Pancreas (tissue), 10 donors: Measurements from ENCODE around the gene ATG2A. TPM values are rescaled to one million over a fixed set of nuclear protein-coding genes. Genes with fewer than 3 reads are reported as not detected.

Experiments
- ATAC-seq, 4 donors: fragments of 200-7000 bp; cut with Tn5 transposase; one replicate each; pipeline versions ENCODE4 v1.8.0 to v1.9.1; 2020; ENCODE audit warnings: mild to moderate bottlenecking in 4 of 4, moderate library complexity in 4 of 4
- DNase-seq, 6 donors: peaks; one replicate each; pipeline ENCODE4 v3.0.0-alpha.2; 2020
- FAIRE-seq: peaks from 2 replicates; lab custom pipeline; 2012; peaks lifted over from hg19 to GRCh38; lab: Jason Lieb, UNC
- H3K27ac ChIP-seq, 4 donors: fragments of 200-600 bp; sonication (generic); 1 replicate in 3 of 4; 2 replicates in 1 of 4; pipeline versions ENCODE4 v1.5.0 to v1.8.0; 2020
- H3K27me3 ChIP-seq, 4 donors: fragments of 200-600 bp; one replicate each; pipeline ENCODE4 v1.8.0; 2021
- H3K36me3 ChIP-seq, 3 donors: fragments of 200-600 bp; sonication (generic) in 1 of 3; one replicate each; pipeline versions ENCODE4 v1.5.0 to v1.8.0; 2020 to 2021
- H3K4me1 ChIP-seq, 3 donors: fragments of 200-600 bp; one replicate each; pipeline ENCODE4 v1.8.0; 2021
- H3K4me3 ChIP-seq, 4 donors: fragments of 200-600 bp; sonication (generic) in 2 of 4; one replicate each; pipeline versions ENCODE4 v1.5.0 to v1.8.0; 2020 to 2021
- H3K9me3 ChIP-seq, 4 donors: fragments of 200-600 bp; one replicate each; pipeline ENCODE4 v1.8.0; 2021
- WGBS, 2 donors: extraction: QIAGEN DNeasy Blood & Tissue Kit; methylation state at CpG; one replicate each; pipeline ENCODE4 v1.1.7; 2013; 5-methylcytosine and 5-hydroxymethylcytosine counted together
- intact Hi-C, 3 donors: fragments of 100-400 bp; cut with DNase I; formaldehyde crosslinking; loops; one replicate each; pipeline versions ENCODE4 v1.11.1 to v1.14.2; 2022
- polyA plus RNA-seq, 2 donors: library from polyadenylated mRNA; stranded (reverse); fragments of 200-250 nt; gene quantifications; one replicate each; pipeline ENCODE4 v1.2.3, GENCODE V29; 2013
- total RNA-seq, 6 donors: library from RNA; stranded (reverse); fragmentation: NEBNext Ultra II Directional in 4 of 6; extraction: Animal tissue kit (Norgen Biotek cat#: 25700) in 4 of 6; gene quantifications; one replicate each; pipeline versions ENCODE4 v1.2.1 to v1.2.4, GENCODE V29; 2021 to 2023
- TF ChIP-seq, protein P1 (sequence below), 4 donors: fragments of 200-600 bp; sonication (generic) in 3 of 4; IDR thresholded peaks; one replicate each; pipeline versions ENCODE4 v1.5.0 to v1.8.0; 2021; ENCODE audit warnings: antibody characterized with exemption in 4 of 4
- donor health status: healthy with polysubstance abuse.
- donor health status: DM: no; HTN: no; CAD: no; lungs with moderate emphysema.
- donor health status: DM: no; HTN: no; CAD: no.
- donor health status: control.
- donor health status: control.
- donor health status: Bipolar disorder and iron deficiency.
- donor health status: DM: yes; HTN: yes; CAD: no.
- donor health status: DM: no; HTN: no; CAD: no.
- donor health status: DM: no; HTN: no; CAD: no.
- donor health status: DM: yes; HTN: yes; CAD: no.

ATG2A gene
- total and polyA plus RNA-seq, 8 donors: 13.3 to 34.1 (median 17.1) TPM

DNA sequence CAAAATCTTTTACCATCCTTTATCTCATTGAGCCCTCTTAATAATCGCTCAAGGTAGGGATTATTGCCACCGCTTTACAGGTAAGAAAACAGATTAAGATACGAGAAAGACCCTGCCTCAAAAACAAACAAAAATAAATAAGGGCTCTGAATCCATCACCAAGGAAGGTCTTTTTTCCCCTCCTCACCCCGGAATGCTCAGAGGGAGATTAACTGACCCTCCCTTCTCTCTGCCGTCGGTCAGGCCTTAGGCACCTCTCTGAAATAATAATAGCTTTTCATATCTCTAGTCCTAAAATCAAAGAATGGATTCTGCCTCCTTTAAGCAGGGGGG, 620 bp upstream of the ATG2A start:
- WGBS, 2 donors: 3% methylated on average over 6 of the region's 6 CpGs
- no peak for ATAC-seq
- peak overlapping the region; percentile 9 to 95 (median 45) for H3K4me3 ChIP-seq
- no peak for FAIRE-seq
- no peaks in the 10 kb centered on the region for H3K27me3 ChIP-seq
- H3K4me1 ChIP-seq: peaks cover 0 to 16% (median 12%) of the 10 kb centered on the region in 3 donors
- H3K36me3 ChIP-seq: peaks cover 0 to 15% (median 7%) of the 10 kb centered on the region in 3 donors
- intact Hi-C loops: no loop called here
- DNase-seq: no peak
- TF ChIP-seq, protein P1, sequence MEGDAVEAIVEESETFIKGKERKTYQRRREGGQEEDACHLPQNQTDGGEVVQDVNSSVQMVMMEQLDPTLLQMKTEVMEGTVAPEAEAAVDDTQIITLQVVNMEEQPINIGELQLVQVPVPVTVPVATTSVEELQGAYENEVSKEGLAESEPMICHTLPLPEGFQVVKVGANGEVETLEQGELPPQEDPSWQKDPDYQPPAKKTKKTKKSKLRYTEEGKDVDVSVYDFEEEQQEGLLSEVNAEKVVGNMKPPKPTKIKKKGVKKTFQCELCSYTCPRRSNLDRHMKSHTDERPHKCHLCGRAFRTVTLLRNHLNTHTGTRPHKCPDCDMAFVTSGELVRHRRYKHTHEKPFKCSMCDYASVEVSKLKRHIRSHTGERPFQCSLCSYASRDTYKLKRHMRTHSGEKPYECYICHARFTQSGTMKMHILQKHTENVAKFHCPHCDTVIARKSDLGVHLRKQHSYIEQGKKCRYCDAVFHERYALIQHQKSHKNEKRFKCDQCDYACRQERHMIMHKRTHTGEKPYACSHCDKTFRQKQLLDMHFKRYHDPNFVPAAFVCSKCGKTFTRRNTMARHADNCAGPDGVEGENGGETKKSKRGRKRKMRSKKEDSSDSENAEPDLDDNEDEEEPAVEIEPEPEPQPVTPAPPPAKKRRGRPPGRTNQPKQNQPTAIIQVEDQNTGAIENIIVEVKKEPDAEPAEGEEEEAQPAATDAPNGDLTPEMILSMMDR (IDR thresholded peaks at IDR 0.05): no peak
- no peaks in the 10 kb centered on the region for H3K9me3 ChIP-seq
- peak overlapping the region; percentile 3 to 74 (median 66) for H3K27ac ChIP-seq

DNA sequence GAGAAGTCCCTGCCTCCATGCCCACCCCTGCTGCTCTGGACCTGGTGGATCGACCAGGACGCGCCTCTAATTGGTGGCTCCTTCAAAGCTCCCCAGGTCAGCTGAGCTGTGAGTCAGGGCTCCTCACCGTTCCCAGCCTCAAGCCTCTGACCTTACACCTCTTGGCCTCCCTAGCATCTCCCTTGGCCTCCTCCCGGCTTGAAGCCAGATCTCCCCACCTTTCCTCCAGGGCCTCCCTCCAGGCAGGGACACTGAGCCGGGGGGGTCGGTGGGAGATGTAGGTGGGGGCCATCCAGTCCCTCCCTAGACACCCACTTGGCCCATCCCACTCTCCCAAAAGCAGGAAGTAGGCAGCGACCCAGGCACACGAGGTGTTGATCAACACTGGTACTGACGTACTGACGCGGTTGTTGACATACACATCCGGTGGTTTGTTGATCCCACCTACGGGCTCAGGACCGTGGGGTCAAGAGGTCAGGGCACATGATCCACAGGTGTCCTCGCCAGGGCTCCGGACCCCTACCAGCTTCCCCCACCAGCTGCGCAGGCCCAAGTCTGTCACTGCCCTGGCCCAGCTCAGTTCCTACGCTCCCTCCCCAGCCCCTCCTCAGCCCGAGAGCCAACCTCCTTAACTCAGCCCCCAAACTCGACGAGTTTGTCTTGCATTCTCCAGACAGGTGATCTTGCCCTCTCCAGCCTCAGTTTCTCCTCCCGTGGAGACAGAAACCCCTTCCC, 802 bp downstream of the ATG2A start:
- Histone ChIP-seq H3K36me3 (peaks cover 0 to 30% (median 19%) of the 10 kb centered on the region in 3 donors), H3K27ac (peak overlapping the region; percentile 3 to 47 (median 37)), H3K4me3 (peak overlapping the region; percentile 71 to 95 (median 72)), H3K4me1 (peaks cover 0 to 16% (median 12%) of the 10 kb centered on the region in 3 donors), H3K27me3 (no peaks in the 10 kb centered on the region), H3K9me3 (no peaks in the 10 kb centered on the region)
- TF ChIP-seq, protein P1 (IDR thresholded peaks at IDR 0.05): no peak
- FAIRE-seq (no peak), DNase-seq (peak in 4 of 6 donors; percentile 44 to 77 (median 60)), ATAC-seq (peak; percentile 0 to 16 (median 11))
- intact Hi-C loops: no loop called here
- whole genome bisulfite sequencing, 2 donors: 5% methylated on average over 23 of the region's 23 CpGs

DNA sequence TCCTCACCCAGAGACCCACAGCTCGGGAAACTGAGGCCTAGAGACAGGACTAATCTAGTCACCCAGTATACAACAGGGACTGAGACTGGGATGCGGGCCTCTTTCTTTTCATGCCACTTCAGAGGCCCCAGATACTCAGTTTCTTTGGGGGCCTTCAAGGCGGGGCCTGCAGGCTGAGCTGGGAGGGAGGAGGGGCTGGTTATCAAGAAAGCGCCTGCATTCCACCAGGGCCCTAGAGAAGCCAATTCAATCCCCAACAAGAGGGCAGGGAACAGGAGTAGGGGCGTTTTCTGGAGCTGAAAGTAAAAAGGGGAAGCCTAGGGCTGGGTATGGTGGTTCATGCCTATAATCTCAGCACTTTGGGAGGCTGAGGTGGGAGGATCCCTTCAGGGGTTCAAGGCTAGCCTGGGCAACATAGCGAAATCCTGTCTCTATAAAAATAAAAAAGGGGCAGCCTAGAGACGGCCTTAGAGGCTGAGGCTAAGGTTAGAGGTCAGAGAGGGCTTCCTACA, 1.6 kb downstream of the ATG2A start:
- Histone ChIP-seq H3K27ac (no peak overlapping the region), H3K4me1 (peaks cover 0 to 16% (median 12%) of the 10 kb centered on the region in 3 donors), H3K27me3 (no peaks in the 10 kb centered on the region), H3K36me3 (peaks cover 0 to 37% (median 26%) of the 10 kb centered on the region in 3 donors), H3K4me3 (peak overlapping the region in 2 of 4 donors; percentile 71 to 95), H3K9me3 (no peaks in the 10 kb centered on the region)
- WGBS, 2 donors: 78 to 80% methylated on average over 7 of the region's 7 CpGs
- no peak for ATAC-seq
- intact Hi-C loops: no loop called here
- FAIRE-seq: no peak
- no peak for DNase-seq
- TF ChIP-seq, protein P1 (IDR thresholded peaks at IDR 0.05): no peak

DNA sequence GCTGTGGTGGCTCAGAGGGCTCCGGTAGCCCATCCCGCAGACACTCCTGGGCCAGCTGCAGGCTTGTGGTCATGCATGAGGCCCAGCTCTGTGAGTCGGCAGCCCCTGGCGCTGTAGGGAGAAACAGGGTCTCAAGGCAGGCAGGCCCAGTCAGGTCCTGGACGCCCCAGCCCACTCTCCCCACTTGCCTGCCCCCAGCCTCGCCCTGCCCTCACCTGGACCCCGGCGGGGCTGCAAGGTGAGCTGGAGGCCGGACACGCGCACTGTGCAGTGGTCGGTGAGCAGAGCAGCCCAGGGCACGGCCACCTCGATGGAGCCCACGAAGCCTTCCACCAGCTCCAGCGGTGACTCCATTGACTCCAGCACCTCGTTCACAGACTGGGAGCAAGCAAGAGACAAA, 2.9 kb downstream of the ATG2A start:
- DNase-seq (peak in 2 of 6 donors; percentile 46 to 76), FAIRE-seq (no peak), ATAC-seq (no peak)
- Histone ChIP-seq H3K4me3 (no peak overlapping the region), H3K27ac (no peak overlapping the region), H3K36me3 (peaks cover 0 to 49% (median 28%) of the 10 kb centered on the region in 3 donors), H3K4me1 (peaks cover 0 to 16% (median 12%) of the 10 kb centered on the region in 3 donors), H3K9me3 (no peaks in the 10 kb centered on the region), H3K27me3 (no peaks in the 10 kb centered on the region)
- TF ChIP-seq, protein P1 (IDR thresholded peaks at IDR 0.05): no peak
- 93 to 94% methylated on average over 15 to 17 of the region's 17 CpGs for WGBS, 2 donors
- intact Hi-C loops: no loop called here
